H9 (cell line): ENCODE results near the gene TRIM10. TPM values are rescaled to one million over a fixed set of nuclear protein-coding genes. Genes with fewer than 3 reads are reported as not detected.

Experiments
- DNase-seq: peaks from one replicate; pipeline ENCODE4 v3.0.0-alpha.2; 2017
- H2AFZ ChIP-seq: one replicate; pipeline ENCODE4 v1.6.1; 2013; ENCODE audit warnings: mild to moderate bottlenecking, low read length, control low read depth, moderate library complexity
- H2AK5ac ChIP-seq: 2 replicates; pipeline ENCODE4 v1.6.1; 2013; ENCODE audit warnings: low read length, control low read depth, mixed read lengths; ENCODE audit not compliant: insufficient read length
- H2BK120ac ChIP-seq: one replicate; pipeline ENCODE4 v1.6.1; 2013; ENCODE audit warnings: low read depth, mild to moderate bottlenecking, low read length, control low read depth, inconsistent platforms; ENCODE audit not compliant: poor library complexity, severe bottlenecking
- H2BK12ac ChIP-seq: 2 replicates; pipeline ENCODE4 v1.6.1; 2013; ENCODE audit warnings: low read length, control low read depth, mixed read lengths, low read depth; ENCODE audit not compliant: insufficient read length
- H2BK15ac ChIP-seq: 2 replicates; pipeline ENCODE4 v1.6.1; 2013; ENCODE audit warnings: low read depth, low read length, control low read depth
- H2BK20ac ChIP-seq: one replicate; pipeline ENCODE4 v1.6.1; 2013; ENCODE audit warnings: low read depth, mild to moderate bottlenecking, low read length, control low read depth, inconsistent platforms; ENCODE audit not compliant: poor library complexity, severe bottlenecking
- H2BK5ac ChIP-seq: 2 replicates; pipeline ENCODE4 v1.6.1; 2013; ENCODE audit warnings: low read length, control low read depth, mixed read lengths; ENCODE audit not compliant: insufficient read length
- H3K14ac ChIP-seq: 2 replicates; pipeline ENCODE4 v1.6.1; 2013; ENCODE audit warnings: low read length, control low read depth; ENCODE audit not compliant: insufficient read depth
- H3K18ac ChIP-seq: 2 replicates; pipeline ENCODE4 v1.6.1; 2013; ENCODE audit warnings: low read depth, mild to moderate bottlenecking, mixed read lengths, low read length, control low read depth; ENCODE audit not compliant: insufficient read length
- H3K23ac ChIP-seq: 2 replicates; pipeline ENCODE4 v1.6.1; 2013; ENCODE audit warnings: low read length, control low read depth, mixed read lengths, low read depth; ENCODE audit not compliant: insufficient read length
- H3K23me2 ChIP-seq: 2 replicates; pipeline ENCODE4 v1.6.1; 2013; ENCODE audit warnings: low read depth, mild to moderate bottlenecking, mixed read lengths, low read length, control low read depth; ENCODE audit not compliant: insufficient read length, poor library complexity, severe bottlenecking
- H3K27ac ChIP-seq: 2 replicates; pipeline ENCODE4 v1.5.1; 2013; ENCODE audit warnings: low read length, control low read depth, mixed read lengths, low read depth; ENCODE audit not compliant: insufficient read length
- H3K27me3 ChIP-seq: 2 replicates; pipeline ENCODE4 v1.6.1; 2013; ENCODE audit warnings: low read length, control low read depth, inconsistent platforms; ENCODE audit not compliant: insufficient read depth
- H3K4ac ChIP-seq: 2 replicates; pipeline ENCODE4 v1.6.1; 2013; ENCODE audit warnings: low read depth, mild to moderate bottlenecking, control low read depth, inconsistent platforms, low read length, moderate library complexity
- H3K4me1 ChIP-seq: 2 replicates; pipeline ENCODE4 v1.6.1; 2013; ENCODE audit warnings: low read length, control low read depth, inconsistent platforms; ENCODE audit not compliant: insufficient read depth
- H3K4me2 ChIP-seq: 2 replicates; pipeline ENCODE4 v1.6.1; 2013; ENCODE audit warnings: low read length, control low read depth, mixed read lengths; ENCODE audit not compliant: insufficient read length, insufficient read depth
- H3K56ac ChIP-seq: 2 replicates; pipeline ENCODE4 v1.6.1; 2013; ENCODE audit warnings: low read depth, mild to moderate bottlenecking, mixed read lengths, low read length, control low read depth; ENCODE audit not compliant: insufficient read length
- H3K79me1 ChIP-seq: 2 replicates; pipeline ENCODE4 v1.6.1; 2013; ENCODE audit warnings: low read depth, mild to moderate bottlenecking, moderate library complexity, low read length, control low read depth, inconsistent platforms; ENCODE audit not compliant: insufficient read depth, poor library complexity, severe bottlenecking
- H3K79me2 ChIP-seq: 2 replicates; pipeline ENCODE4 v1.6.1; 2013; ENCODE audit warnings: low read length, control low read depth, inconsistent platforms; ENCODE audit not compliant: insufficient read depth
- H3K9ac ChIP-seq: 2 replicates; pipeline ENCODE4 v1.6.1; 2013; ENCODE audit warnings: low read length, control low read depth, mixed read lengths; ENCODE audit not compliant: insufficient read length; ENCODE audit errors: extremely low read depth
- H3K9me3 ChIP-seq: one replicate; pipeline ENCODE4 v1.6.1; 2013; ENCODE audit warnings: low read depth, low read length, inconsistent platforms; ENCODE audit not compliant: control insufficient read depth
- H3T11ph ChIP-seq: one replicate; pipeline ENCODE4 v1.6.1; 2013; ENCODE audit warnings: mild to moderate bottlenecking, low read length, control low read depth, inconsistent platforms
- H4K20me1 ChIP-seq: one replicate; pipeline ENCODE4 v1.6.1; 2013; ENCODE audit not compliant: control insufficient read depth, insufficient read length, insufficient read depth
- H4K5ac ChIP-seq: 2 replicates; pipeline ENCODE4 v1.6.1; 2013; ENCODE audit warnings: low read depth, mild to moderate bottlenecking, mixed read lengths, low read length, control low read depth; ENCODE audit not compliant: insufficient read length
- H4K8ac ChIP-seq: replicated peaks from 2 replicates; pipeline ENCODE4 v1.6.1; 2013; ENCODE audit warnings: low read length, control low read depth, mixed read lengths, low read depth; ENCODE audit not compliant: insufficient read length
- H4K91ac ChIP-seq: 2 replicates; pipeline ENCODE4 v1.6.1; 2013; ENCODE audit warnings: low read depth, mild to moderate bottlenecking, moderate library complexity, mixed read lengths, low read length, control low read depth; ENCODE audit not compliant: insufficient read length
- H3K27ac Mint-ChIP-seq, 3 experiments: 2 replicates in 2 of 3; 3 replicates in 1 of 3; pipeline ENCODE4 v1.8.0; 2020 to 2021; ENCODE audit warnings: mixed read lengths in 3 of 3, mild to moderate bottlenecking in 1 of 3, moderate library complexity in 1 of 3
- H3K27me3 Mint-ChIP-seq: 2 replicates; pipeline ENCODE4 v1.8.0; 2021; ENCODE audit warnings: low read depth, mild to moderate bottlenecking, moderate library complexity, mixed read lengths
- H3K36me3 Mint-ChIP-seq, 3 experiments: 2 replicates in 2 of 3; 3 replicates in 1 of 3; pipeline ENCODE4 v1.8.0; 2020 to 2021; ENCODE audit warnings: low read depth in 3 of 3, mixed read lengths in 3 of 3; ENCODE audit not compliant: insufficient read depth in 1 of 3
- H3K4me1 Mint-ChIP-seq, 2 experiments: 2 replicates each; pipeline ENCODE4 v1.8.0; 2020; ENCODE audit warnings: mixed read lengths in 2 of 2
- H3K4me3 Mint-ChIP-seq, 2 experiments: 2 replicates in 1 of 2; 3 replicates in 1 of 2; pipeline ENCODE4 v1.8.0; 2020 to 2021; ENCODE audit warnings: mild to moderate bottlenecking in 2 of 2, mixed read lengths in 2 of 2, moderate library complexity in 1 of 2
- H3K9me3 Mint-ChIP-seq, 2 experiments: 2 replicates in 1 of 2; 3 replicates in 1 of 2; pipeline ENCODE4 v1.8.0; 2020; ENCODE audit warnings: mild to moderate bottlenecking in 2 of 2, mixed read lengths in 2 of 2, moderate library complexity in 1 of 2
- WGBS: extraction: QIAGEN DNeasy Blood & Tissue Kit; methylation state at CpG from one replicate; pipeline ENCODE4 v1.1.7; 2013; ENCODE audit warnings: missing lambda C conversion rate, low lambda C conversion rate, mixed read lengths; ENCODE audit not compliant: insufficient read length; ENCODE audit errors: extremely low coverage; 5-methylcytosine and 5-hydroxymethylcytosine counted together
- total RNA-seq: library from RNA; stranded (reverse); gene quantifications from 2 replicates; pipeline ENCODE4 v1.2.1, GENCODE V29; 2021
- TF ChIP-seq, protein P1 (sequence below): fragments of 200-600 bp; sonication (generic); conservative IDR thresholded peaks from 3 replicates; pipeline ENCODE4 v1.8.0; 2021; ENCODE audit warnings: antibody characterized with exemption, mild to moderate bottlenecking

The TRIM10 gene
- total RNA-seq, 1 experiment from 2014 or later, result 0.07 TPM

DNA sequence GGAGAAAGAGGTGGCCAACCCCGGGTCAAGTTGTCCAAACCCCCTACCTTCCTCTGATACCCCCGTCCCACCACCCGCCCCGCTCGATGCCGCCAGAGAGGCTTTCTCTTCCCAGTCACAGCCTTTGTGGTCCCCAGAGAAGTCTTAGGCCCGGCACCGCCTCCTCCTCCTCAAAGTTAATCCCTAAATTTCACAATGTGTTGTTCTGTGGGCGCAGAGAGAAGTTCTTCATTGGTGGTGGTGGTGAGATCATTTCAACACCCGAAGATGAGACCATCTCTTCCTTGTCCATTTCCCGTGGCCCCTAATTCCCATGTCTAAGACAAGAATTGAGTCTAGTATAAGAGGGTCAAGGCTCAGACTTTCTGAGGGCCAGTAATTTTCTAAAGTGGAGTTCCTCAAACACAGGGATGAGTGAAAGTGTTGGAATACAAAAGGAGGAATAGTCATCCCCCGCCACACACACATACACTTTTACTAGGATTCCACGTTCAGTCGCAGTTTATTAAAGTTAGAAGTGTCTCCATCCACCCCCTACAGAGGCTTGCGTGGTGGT is 58.5 kb downstream of the TRIM10 start:
- no peak overlapping the region for H4K5ac ChIP-seq
- no peak overlapping the region for H2AFZ ChIP-seq
- H3K9me3 ChIP-seq, result no peaks in the 10 kb centered on the region
- peaks cover 22% of the 10 kb centered on the region for H3K23me2 ChIP-seq
- H3K27me3 Mint-ChIP-seq, result peaks cover 96% of the 10 kb centered on the region
- H3K56ac ChIP-seq, result no peak overlapping the region
- no peak overlapping the region for H2AK5ac ChIP-seq
- no peak overlapping the region for H3K27ac ChIP-seq
- H3K4ac ChIP-seq, result no peak overlapping the region
- H3T11ph ChIP-seq, result no peak overlapping the region
- H3K79me2 ChIP-seq, result no peaks in the 10 kb centered on the region
- no peaks in the 10 kb centered on the region for H3K79me1 ChIP-seq
- H3K9ac ChIP-seq, result no peak overlapping the region
- no peaks in the 10 kb centered on the region for H4K20me1 ChIP-seq
- no peak overlapping the region for H4K8ac ChIP-seq
- H3K9me3 Mint-ChIP-seq, result peaks cover 0 to 5% of the 10 kb centered on the region in 2 experiments; a peak in 3 of 5 replicates
- peaks cover 0 to 2% (median 0%) of the 10 kb centered on the region in 3 experiments; a peak in 1 of 7 replicates for H3K36me3 Mint-ChIP-seq
- peak overlapping the region; percentile 42 to 76 for H3K4me3 Mint-ChIP-seq
- peaks cover 5% of the 10 kb centered on the region; the same call in 1 of the 2 replicates for H3K4me1 ChIP-seq
- no peak overlapping the region for H3K23ac ChIP-seq
- TF ChIP-seq, protein P1, sequence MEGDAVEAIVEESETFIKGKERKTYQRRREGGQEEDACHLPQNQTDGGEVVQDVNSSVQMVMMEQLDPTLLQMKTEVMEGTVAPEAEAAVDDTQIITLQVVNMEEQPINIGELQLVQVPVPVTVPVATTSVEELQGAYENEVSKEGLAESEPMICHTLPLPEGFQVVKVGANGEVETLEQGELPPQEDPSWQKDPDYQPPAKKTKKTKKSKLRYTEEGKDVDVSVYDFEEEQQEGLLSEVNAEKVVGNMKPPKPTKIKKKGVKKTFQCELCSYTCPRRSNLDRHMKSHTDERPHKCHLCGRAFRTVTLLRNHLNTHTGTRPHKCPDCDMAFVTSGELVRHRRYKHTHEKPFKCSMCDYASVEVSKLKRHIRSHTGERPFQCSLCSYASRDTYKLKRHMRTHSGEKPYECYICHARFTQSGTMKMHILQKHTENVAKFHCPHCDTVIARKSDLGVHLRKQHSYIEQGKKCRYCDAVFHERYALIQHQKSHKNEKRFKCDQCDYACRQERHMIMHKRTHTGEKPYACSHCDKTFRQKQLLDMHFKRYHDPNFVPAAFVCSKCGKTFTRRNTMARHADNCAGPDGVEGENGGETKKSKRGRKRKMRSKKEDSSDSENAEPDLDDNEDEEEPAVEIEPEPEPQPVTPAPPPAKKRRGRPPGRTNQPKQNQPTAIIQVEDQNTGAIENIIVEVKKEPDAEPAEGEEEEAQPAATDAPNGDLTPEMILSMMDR, result no peak
- peak overlapping the region; percentile 95 for H3K4me2 ChIP-seq
- H2BK12ac ChIP-seq, result no peak overlapping the region
- WGBS, result no CpG with 5 or more reads among the region's 15 CpGs
- H4K91ac ChIP-seq, result no peak overlapping the region
- H3K4me1 Mint-ChIP-seq, result peaks cover 37 to 39% of the 10 kb centered on the region in 2 experiments
- H2BK20ac ChIP-seq, result no peak overlapping the region
- no peak overlapping the region for H2BK120ac ChIP-seq
- no peak overlapping the region for H3K27ac Mint-ChIP-seq
- H3K27me3 ChIP-seq, result peaks cover 36% of the 10 kb centered on the region; the same call in 1 of the 2 replicates
- no peak overlapping the region for H2BK15ac ChIP-seq
- no peak overlapping the region for H2BK5ac ChIP-seq
- no peak overlapping the region for H3K14ac ChIP-seq
- no peak overlapping the region for H3K18ac ChIP-seq
- DNase-seq, result no peak

Other genes with a start within 250 kb of the TRIM10 start
- gene HLA-A, start 218.7 kb downstream of the TRIM10 start, total RNA-seq, result 248 and 252 TPM in 2 replicates
- 31.9 and 33.1 TPM in 2 replicates for gene POLR1H, start 99.9 kb downstream of the TRIM10 start, total RNA-seq
- gene PPP1R11, start 94.0 kb downstream of the TRIM10 start, total RNA-seq, result 22.7 and 23.8 TPM in 2 replicates
- 0.26 and 0.39 TPM in 2 replicates for gene RNF39, start 85.4 kb downstream of the TRIM10 start, total RNA-seq
- gene TRIM31, start 48.1 kb downstream of the TRIM10 start, total RNA-seq, result not detected in 2 replicates
- not detected in 2 replicates for gene TRIM40, start 25.1 kb downstream of the TRIM10 start, total RNA-seq
- 0.20 TPM in 1 of 2 replicates, not detected in the other for gene TRIM15, start 2.3 kb upstream of the TRIM10 start, total RNA-seq
- gene TRIM26, start 52.2 kb upstream of the TRIM10 start, total RNA-seq, result 33.9 and 35.8 TPM in 2 replicates
- gene TRIM39, start 165.7 kb upstream of the TRIM10 start, total RNA-seq, result 26.2 and 26.8 TPM in 2 replicates
- 62.2 and 64.0 TPM in 2 replicates for gene RPP21, start 183.9 kb upstream of the TRIM10 start, total RNA-seq